GM21526 (cell line): ENCODE data around the gene DNASE1L3.
"Not testable (repeated sequence)": the region's sequence is repeated elsewhere in the genome, so short reads cannot be mapped to it uniquely, and the experiment has no call there.

Source experiments
- ATAC-seq: cut with Tn5 transposase; IDR thresholded peaks from one replicate; pipeline ENCODE4 v1.9.1; 2021; ENCODE audit warnings: moderate library complexity; ENCODE audit not compliant: unreplicated experiment, low FRiP score

DNASE1L3 gene

GRCh38 chr3:58236527-58237237, 25.9 kb upstream of the DNASE1L3 start:
- no peak for ATAC-seq

- ATAC-seq: no peak
These were observed 25.2 kb upstream of the DNASE1L3 start for GRCh38 chr3:58235970-58236369.

- ATAC-seq: no peak
These were observed 23.8 kb upstream of the DNASE1L3 start for GRCh38 chr3:58234516-58234931.

GRCh38 chr3:58231666-58232065, 20.9 kb upstream of the DNASE1L3 start:
- no peak for ATAC-seq

- ATAC-seq: no peak
These were observed 20.2 kb upstream of the DNASE1L3 start for GRCh38 chr3:58230876-58231552.

- ATAC-seq: not testable (repeated sequence)
These were observed 17.2 kb upstream of the DNASE1L3 start for GRCh38 chr3:58227933-58228332.

GRCh38 chr3:58223855-58224254, 13.1 kb upstream of the DNASE1L3 start:
- ATAC-seq: no peak

- ATAC-seq: no peak
These were observed 11.5 kb upstream of the DNASE1L3 start for GRCh38 chr3:58222161-58222724.

- no peak for ATAC-seq
These were observed 8.1 kb upstream of the DNASE1L3 start for GRCh38 chr3:58218904-58219303.

GRCh38 chr3:58217209-58217811, 6.5 kb upstream of the DNASE1L3 start:
- ATAC-seq: no peak

GRCh38 chr3:58216496-58217195, 5.9 kb upstream of the DNASE1L3 start:
- no peak for ATAC-seq

GRCh38 chr3:58215317-58216025, 4.7 kb upstream of the DNASE1L3 start:
- ATAC-seq: peak; percentile 1

- peak; percentile 80 for ATAC-seq
These were observed 3.9 kb upstream of the DNASE1L3 start for GRCh38 chr3:58214484-58215316.

- ATAC-seq: no peak
These were observed 839 bp downstream of the DNASE1L3 start for GRCh38 chr3:58209933-58210332.

GRCh38 chr3:58207954-58208353, 2.8 kb downstream of the DNASE1L3 start:
- no peak for ATAC-seq

- no peak for ATAC-seq
These were observed 4.3 kb downstream of the DNASE1L3 start for GRCh38 chr3:58206406-58207011.

- ATAC-seq: no peak
These were observed 4.8 kb downstream of the DNASE1L3 start for GRCh38 chr3:58205981-58206380.

GRCh38 chr3:58204720-58205119, 6.1 kb downstream of the DNASE1L3 start:
- ATAC-seq: no peak

GRCh38 chr3:58203541-58203940, 7.2 kb downstream of the DNASE1L3 start:
- ATAC-seq: no peak
